Measurements from ENCODE around the gene NADSYN1.

The NADSYN1 gene

DNA sequence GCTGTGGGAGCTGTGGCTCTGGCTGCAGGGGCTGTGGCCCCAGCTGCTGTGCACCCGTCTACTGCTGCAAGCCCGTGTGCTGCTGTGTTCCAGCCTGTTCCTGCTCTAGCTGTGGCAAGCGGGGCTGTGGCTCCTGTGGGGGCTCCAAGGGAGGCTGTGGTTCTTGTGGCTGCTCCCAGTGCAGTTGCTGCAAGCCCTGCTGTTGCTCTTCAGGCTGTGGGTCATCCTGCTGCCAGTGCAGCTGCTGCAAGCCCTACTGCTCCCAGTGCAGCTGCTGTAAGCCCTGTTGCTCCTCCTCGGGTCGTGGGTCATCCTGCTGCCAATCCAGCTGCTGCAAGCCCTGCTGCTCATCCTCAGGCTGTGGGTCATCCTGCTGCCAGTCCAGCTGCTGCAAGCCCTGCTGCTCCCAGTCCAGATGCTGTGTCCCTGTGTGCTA, 95.7 kb downstream of the NADSYN1 start:
- DNase-seq (ENCODE audit: low read depth in 2 of 2) = no peak
